PC-9 (cell line): Measurements from ENCODE around the gene KCNK10. TPM values are rescaled to one million over a fixed set of nuclear protein-coding genes. Genes with fewer than 3 reads are reported as not detected.

ENCODE experiments used
- BruUV-seq: library from RNA; stranded (reverse); fragments of 400-500 nt; replicated peaks from 2 replicates; lab custom pipeline; 2021; lab: Mats Ljungman, UMichigan
- CTCF ChIA-PET: fragments of 300-600 bp; sonication (Branson Sonifier 250); formaldehyde crosslinking; loops from one replicate; lab custom pipeline; 2022; ENCODE audit warnings: antibody characterized with exemption; lab: Charles Lee
- POLR2A ChIA-PET: fragments of 300-600 bp; sonication (Branson Sonifier 250); formaldehyde crosslinking; loops from one replicate; lab custom pipeline; 2022; ENCODE audit warnings: antibody characterized with exemption; ENCODE audit not compliant: unreplicated experiment; lab: Charles Lee
- DNase-seq, 2 experiments: peaks; one replicate each; pipeline versions ENCODE4 v3.0.0 to v3.0.0-alpha.2; 2015 to 2022; ENCODE audit warnings: mixed read lengths in 1 of 2
- H2AFZ ChIP-seq: fragments of 200-600 bp; sonication (generic); 2 replicates; pipeline ENCODE4 v1.8.1; 2017; ENCODE audit warnings: antibody characterized with exemption
- H3F3A ChIP-seq: fragments of 200-600 bp; sonication (generic); 2 replicates; pipeline ENCODE4 v1.8.1; 2017; ENCODE audit warnings: antibody characterized with exemption, mild to moderate bottlenecking, low read depth; ENCODE audit not compliant: insufficient read depth
- H3K27ac ChIP-seq: fragments of 200-600 bp; sonication (generic); 2 replicates; pipeline ENCODE4 v1.6.1; 2016; ENCODE audit warnings: mixed run types
- H3K27me3 ChIP-seq: fragments of 200-600 bp; sonication (generic); 2 replicates; pipeline ENCODE4 v1.6.1; 2016; ENCODE audit warnings: low read depth, mixed run types; ENCODE audit not compliant: insufficient read depth
- H3K36me3 ChIP-seq: fragments of 200-600 bp; sonication (generic); 2 replicates; pipeline ENCODE4 v1.6.1; 2016; ENCODE audit warnings: low read depth, mixed run types
- H3K4me1 ChIP-seq: fragments of 200-600 bp; sonication (generic); replicated peaks from 2 replicates; pipeline ENCODE4 v1.6.1; 2016; ENCODE audit warnings: mixed run types; ENCODE audit not compliant: insufficient read depth
- H3K4me2 ChIP-seq: fragments of 200-600 bp; sonication (generic); 2 replicates; pipeline ENCODE4 v1.6.1; 2017; ENCODE audit warnings: mixed run types
- H3K4me3 ChIP-seq: fragments of 200-600 bp; sonication (generic); 2 replicates; pipeline ENCODE4 v1.6.1; 2016; ENCODE audit warnings: mixed run types
- H3K79me2 ChIP-seq: fragments of 200-600 bp; sonication (generic); 2 replicates; pipeline ENCODE4 v1.6.1; 2017; ENCODE audit warnings: low read depth, mixed run types
- H3K9me2 ChIP-seq: fragments of 200-600 bp; sonication (generic); 2 replicates; pipeline ENCODE4 v1.8.1; 2017; ENCODE audit warnings: mild to moderate bottlenecking; ENCODE audit not compliant: insufficient read depth
- H3K9me3 ChIP-seq: fragments of 200-600 bp; sonication (generic); 2 replicates; pipeline ENCODE4 v1.8.1; 2016; ENCODE audit warnings: low read depth; ENCODE audit not compliant: insufficient read depth
- H4K20me1 ChIP-seq: fragments of 200-600 bp; sonication (generic); 2 replicates; pipeline ENCODE4 v1.8.1; 2017; ENCODE audit not compliant: insufficient read depth
- EZH2 ChIP-seq: fragments of 200-600 bp; sonication (generic); IDR thresholded peaks from 2 replicates; pipeline ENCODE4 v1.8.0; 2017; ENCODE audit warnings: antibody characterized with exemption, low read depth
- intact Hi-C: fragments of 100-400 bp; cut with micrococcal nuclease; formaldehyde crosslinking; loops from one replicate; pipeline ENCODE4 v1.10.0; 2022; ENCODE audit not compliant: unreplicated experiment
- total RNA-seq: library from RNA; stranded (reverse); gene quantifications from 2 replicates; pipeline ENCODE4 v1.2.3, GENCODE V29; 2021
- TF ChIP-seq, protein P1 (sequence below): fragments of 200-600 bp; sonication (generic); conservative IDR thresholded peaks from 2 replicates; pipeline ENCODE4 v1.6.1; 2017; ENCODE audit warnings: mixed run types, antibody characterized with exemption, mild to moderate bottlenecking, moderate library complexity

KCNK10 gene
- total RNA-seq, 1 experiment from 2014 or later: not detected

DNA sequence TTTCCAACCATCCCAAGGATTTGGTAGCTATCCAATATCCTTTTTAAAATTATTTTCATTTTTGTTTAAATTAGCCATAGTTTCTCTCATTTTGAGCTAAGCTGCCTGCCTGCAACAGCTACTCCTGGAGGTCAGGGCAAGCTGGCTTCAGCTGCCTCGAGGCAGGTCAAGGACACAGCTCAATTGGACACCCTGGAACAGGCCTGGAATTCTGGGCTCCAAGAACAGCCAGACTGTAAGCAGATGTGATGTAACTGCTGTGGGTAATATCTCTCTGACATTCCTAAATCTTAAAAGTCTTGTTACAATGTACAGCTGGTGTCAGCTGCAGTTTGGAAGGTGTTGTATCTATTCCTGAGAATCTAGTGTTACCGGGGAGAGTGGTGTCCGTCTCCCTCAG lies 119.8 kb downstream of the KCNK10 start:
- Histone ChIP-seq H4K20me1 (no peaks in the 10 kb centered on the region), H3K9me2 (no peaks in the 10 kb centered on the region), H3K4me2 (no peak overlapping the region), H3K4me3 (no peak overlapping the region), H3K36me3 (no peaks in the 10 kb centered on the region), H2AFZ (no peak overlapping the region), H3K79me2 (no peaks in the 10 kb centered on the region), H3F3A (no peaks in the 10 kb centered on the region), H3K9me3 (no peaks in the 10 kb centered on the region), H3K4me1 (no peaks in the 10 kb centered on the region), H3K27me3 (peaks cover 4% of the 10 kb centered on the region; the same call in 1 of the 2 replicates), H3K27ac (no peak overlapping the region)
- no peak for DNase-seq
- TF ChIP-seq, protein P1, sequence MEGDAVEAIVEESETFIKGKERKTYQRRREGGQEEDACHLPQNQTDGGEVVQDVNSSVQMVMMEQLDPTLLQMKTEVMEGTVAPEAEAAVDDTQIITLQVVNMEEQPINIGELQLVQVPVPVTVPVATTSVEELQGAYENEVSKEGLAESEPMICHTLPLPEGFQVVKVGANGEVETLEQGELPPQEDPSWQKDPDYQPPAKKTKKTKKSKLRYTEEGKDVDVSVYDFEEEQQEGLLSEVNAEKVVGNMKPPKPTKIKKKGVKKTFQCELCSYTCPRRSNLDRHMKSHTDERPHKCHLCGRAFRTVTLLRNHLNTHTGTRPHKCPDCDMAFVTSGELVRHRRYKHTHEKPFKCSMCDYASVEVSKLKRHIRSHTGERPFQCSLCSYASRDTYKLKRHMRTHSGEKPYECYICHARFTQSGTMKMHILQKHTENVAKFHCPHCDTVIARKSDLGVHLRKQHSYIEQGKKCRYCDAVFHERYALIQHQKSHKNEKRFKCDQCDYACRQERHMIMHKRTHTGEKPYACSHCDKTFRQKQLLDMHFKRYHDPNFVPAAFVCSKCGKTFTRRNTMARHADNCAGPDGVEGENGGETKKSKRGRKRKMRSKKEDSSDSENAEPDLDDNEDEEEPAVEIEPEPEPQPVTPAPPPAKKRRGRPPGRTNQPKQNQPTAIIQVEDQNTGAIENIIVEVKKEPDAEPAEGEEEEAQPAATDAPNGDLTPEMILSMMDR: no peak
- TF ChIP-seq EZH2: no peak
- intact Hi-C loops: no loop called here
- ChIA-PET CTCF (no interaction called here), POLR2A (no interaction called here)
- no TSS peak for BruUV-seq

DNA sequence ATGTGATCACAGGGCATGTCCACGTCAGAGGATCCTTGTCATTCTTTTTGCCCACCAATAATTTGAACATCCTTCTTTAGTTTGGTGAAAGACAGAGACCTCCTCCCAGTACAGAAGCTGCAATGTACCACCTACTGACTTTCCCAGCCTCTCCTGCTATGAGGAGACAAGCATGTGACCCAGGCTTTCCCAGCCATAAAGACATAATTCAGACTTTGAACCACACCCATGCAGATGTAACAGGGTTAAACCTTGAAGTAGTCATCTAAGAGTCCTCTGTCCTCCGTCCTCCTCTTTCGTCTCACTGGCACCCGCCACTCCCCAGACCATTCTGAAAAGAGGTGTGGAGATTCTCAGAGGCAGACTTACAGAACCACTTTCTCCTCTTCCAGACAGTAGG lies 120.8 kb downstream of the KCNK10 start:
- Histone ChIP-seq H3K9me3 (no peaks in the 10 kb centered on the region), H3K4me1 (no peaks in the 10 kb centered on the region), H3K4me3 (no peak overlapping the region), H3K9me2 (no peaks in the 10 kb centered on the region), H3K36me3 (no peaks in the 10 kb centered on the region), H3F3A (no peaks in the 10 kb centered on the region), H2AFZ (no peak overlapping the region), H3K27ac (no peak overlapping the region), H4K20me1 (no peaks in the 10 kb centered on the region), H3K79me2 (no peaks in the 10 kb centered on the region), H3K4me2 (no peak overlapping the region), H3K27me3 (no peaks in the 10 kb centered on the region)
- intact Hi-C loops: no loop called here
- BruUV-seq: no TSS peak
- TF ChIP-seq, protein P1: no peak
- TF ChIP-seq EZH2: no peak
- ChIA-PET POLR2A (no interaction called here), CTCF (no interaction called here)
- DNase-seq: no peak

DNA sequence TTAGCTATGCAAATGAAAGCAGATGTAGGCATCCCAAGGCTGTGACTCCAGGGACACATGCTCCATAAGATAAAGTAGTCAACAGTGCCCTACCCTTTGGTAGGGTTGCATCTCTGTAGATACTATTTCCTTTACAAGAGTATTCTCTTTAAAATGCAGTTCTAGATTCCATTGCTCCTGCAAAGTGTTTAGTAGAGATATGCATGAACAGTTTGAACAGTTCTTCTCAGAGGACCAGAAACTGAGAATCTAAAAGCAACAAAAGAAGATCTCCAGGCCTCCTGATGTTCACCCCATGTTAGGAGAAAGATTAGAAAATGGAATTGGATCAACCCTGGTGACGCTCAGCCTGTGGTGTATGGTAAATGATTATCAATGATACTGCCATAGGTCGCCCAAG lies 121.2 kb downstream of the KCNK10 start:
- H3F3A ChIP-seq: no peaks in the 10 kb centered on the region
- TF ChIP-seq, protein P1: no peak
- no peak for TF ChIP-seq EZH2
- H3K4me3 ChIP-seq: no peak overlapping the region
- no peaks in the 10 kb centered on the region for H3K9me2 ChIP-seq
- POLR2A ChIA-PET: no interaction called here
- H3K36me3 ChIP-seq: no peaks in the 10 kb centered on the region
- intact Hi-C loops: no loop called here
- no peak for DNase-seq
- no peaks in the 10 kb centered on the region for H3K9me3 ChIP-seq
- H3K79me2 ChIP-seq: no peaks in the 10 kb centered on the region
- no peak overlapping the region for H2AFZ ChIP-seq
- CTCF ChIA-PET: no interaction called here
- peaks cover 2% of the 10 kb centered on the region for H3K27me3 ChIP-seq
- H4K20me1 ChIP-seq: no peaks in the 10 kb centered on the region
- no TSS peak for BruUV-seq
- H3K27ac ChIP-seq: no peak overlapping the region
- H3K4me1 ChIP-seq: no peaks in the 10 kb centered on the region
- no peak overlapping the region for H3K4me2 ChIP-seq
